Hematopoietic multipotent progenitor cell (in vitro differentiated cells): Measurements from ENCODE around the gene SC5D. TPM values are rescaled to one million over a fixed set of nuclear protein-coding genes. Genes with fewer than 3 reads are reported as not detected.

ENCODE experiments used
- DNase-seq, 3 donors: peaks; one replicate each; pipeline ENCODE4 v3.0.0-alpha.2; 2011 to 2015; ENCODE audit warnings: low read depth in 2 of 3, low spot score in 2 of 3
- total RNA-seq: library from RNA; depleted of rRNA; stranded (reverse); fragments of >200 nt; gene quantifications from one replicate; pipeline ENCODE4 v1.2.3, GENCODE V29; 2012

Gene SC5D
- total RNA-seq, 1 donor = 24.8 TPM

- no peak for DNase-seq
Measured at GRCh38 chr11:121328176-121328966, 35.8 kb downstream of the SC5D start.

- no peak for DNase-seq
Measured at GRCh38 chr11:121328967-121329679, 36.6 kb downstream of the SC5D start.

- DNase-seq = no peak
Measured at GRCh38 chr11:121329781-121330395, 37.3 kb downstream of the SC5D start.

- no peak for DNase-seq
Measured at GRCh38 chr11:121330614-121331435, 38.3 kb downstream of the SC5D start.

GRCh38 chr11:121334973-121335710 is 42.6 kb downstream of the SC5D start:
- DNase-seq = no peak

GRCh38 chr11:121336279-121336937 is 43.8 kb downstream of the SC5D start:
- DNase-seq = peak in 1 of 3 donors; percentile 39

GRCh38 chr11:121337078-121337477 is 44.5 kb downstream of the SC5D start:
- DNase-seq = no peak

- no peak for DNase-seq
Measured at GRCh38 chr11:121337740-121338272, 45.2 kb downstream of the SC5D start.

- no peak for DNase-seq
Measured at GRCh38 chr11:121338536-121338935, 46.0 kb downstream of the SC5D start.

- DNase-seq = peak in 1 of 3 donors; percentile 40
Measured at GRCh38 chr11:121340032-121340580, 47.5 kb downstream of the SC5D start.

- DNase-seq = no peak
Measured at GRCh38 chr11:121341609-121342008, 49.0 kb downstream of the SC5D start.

GRCh38 chr11:121344824-121345223 is 52.3 kb downstream of the SC5D start:
- no peak for DNase-seq

- DNase-seq = no peak
Measured at GRCh38 chr11:121347094-121347493, 54.5 kb downstream of the SC5D start.

GRCh38 chr11:121347813-121348212 is 55.2 kb downstream of the SC5D start:
- DNase-seq = no peak

GRCh38 chr11:121348220-121348875 is 55.8 kb downstream of the SC5D start:
- no peak for DNase-seq

- DNase-seq = no peak
Measured at GRCh38 chr11:121349790-121350189, 57.2 kb downstream of the SC5D start.

GRCh38 chr11:121350314-121351082 is 57.9 kb downstream of the SC5D start:
- DNase-seq = no peak
